IMR-90 (cell line): ENCODE measurements around the gene GALNT13. TPM values are rescaled to one million over a fixed set of nuclear protein-coding genes. Genes with fewer than 3 reads are reported as not detected.
A peak's percentile ranks its signal among the peaks of the same experiment; 100 is the strongest.

Source experiments
- ATAC-seq: fragments of 200-7000 bp; cut with Tn5 transposase; 2 replicates; pipeline ENCODE4 v1.9.1; 2020; ENCODE audit warnings: low read depth, mild to moderate bottlenecking, moderate library complexity
- BruUV-seq: library from RNA; stranded (reverse); fragments of 400-500 nt; replicated peaks from 2 replicates; lab custom pipeline; 2021; lab: Mats Ljungman, UMichigan
- CTCF ChIA-PET: fragments of 300-600 bp; formaldehyde crosslinking; extraction: SDS; loops from one replicate; lab custom pipeline; 2021; ENCODE audit warnings: antibody characterized with exemption; lab: Yijun Ruan, JAX
- POLR2A ChIA-PET: fragments of 300-600 bp; sonication (Branson Sonifier 250); formaldehyde crosslinking; loops from one replicate; lab custom pipeline; 2022; ENCODE audit warnings: antibody characterized with exemption; ENCODE audit not compliant: unreplicated experiment; lab: Charles Lee
- DNase-seq: peaks from one replicate; pipeline ENCODE4 v3.0.0; 2013
- H2AFZ ChIP-seq: replicated peaks from 2 replicates; pipeline ENCODE3; 2013; ENCODE audit warnings: low read length, mild to moderate bottlenecking; ENCODE audit not compliant: poor library complexity
- H2AK5ac ChIP-seq: 2 replicates; pipeline ENCODE4 v1.6.1; 2013; ENCODE audit warnings: low read depth, low read length, inconsistent platforms
- H2AK9ac ChIP-seq: replicated peaks from 2 replicates; pipeline ENCODE3; 2013; ENCODE audit warnings: mild to moderate bottlenecking, low read depth, low read length, moderate library complexity; ENCODE audit not compliant: poor library complexity
- H2BK120ac ChIP-seq: 2 replicates; pipeline ENCODE4 v1.6.1; 2013; ENCODE audit warnings: low read depth, low read length, inconsistent platforms
- H2BK15ac ChIP-seq: 3 replicates; pipeline ENCODE4 v1.6.1; 2013; ENCODE audit warnings: low read depth, low read length, inconsistent platforms
- H2BK20ac ChIP-seq: 2 replicates; pipeline ENCODE4 v1.6.1; 2013; ENCODE audit warnings: low read depth, mild to moderate bottlenecking, inconsistent platforms, low read length, moderate library complexity
- H2BK5ac ChIP-seq: 2 replicates; pipeline ENCODE4 v1.6.1; 2013; ENCODE audit warnings: mild to moderate bottlenecking, low read depth, low read length, inconsistent platforms; ENCODE audit not compliant: poor library complexity, severe bottlenecking
- H3K14ac ChIP-seq: replicated peaks from 2 replicates; pipeline ENCODE4 v1.6.1; 2013; ENCODE audit warnings: low read depth, low read length, inconsistent platforms
- H3K18ac ChIP-seq: 2 replicates; pipeline ENCODE4 v1.6.1; 2013; ENCODE audit warnings: low read depth, low read length, control low read depth
- H3K23ac ChIP-seq: 2 replicates; pipeline ENCODE4 v1.6.1; 2013; ENCODE audit warnings: low read depth, low read length, inconsistent platforms
- H3K27ac ChIP-seq: 2 replicates; pipeline ENCODE4 v1.5.1; 2013; ENCODE audit warnings: mild to moderate bottlenecking, control low read depth, low read length; ENCODE audit not compliant: insufficient read depth
- H3K27me3 ChIP-seq: 2 replicates; pipeline ENCODE4 v1.6.1; 2013; ENCODE audit warnings: low read length; ENCODE audit not compliant: control insufficient read depth, insufficient read depth
- H3K36me3 ChIP-seq: 2 replicates; pipeline ENCODE4 v1.6.1; 2013; ENCODE audit warnings: low read length, mixed read lengths; ENCODE audit not compliant: control insufficient read depth, insufficient read depth
- H3K4ac ChIP-seq: 2 replicates; pipeline ENCODE4 v1.6.1; 2013; ENCODE audit warnings: low read depth, low read length, inconsistent platforms
- H3K4me1 ChIP-seq: 2 replicates; pipeline ENCODE4 v1.6.1; 2013; ENCODE audit warnings: low read length, mixed read lengths; ENCODE audit not compliant: control insufficient read depth, insufficient read depth
- H3K4me2 ChIP-seq: 2 replicates; pipeline ENCODE4 v1.6.1; 2013; ENCODE audit warnings: low read depth, mild to moderate bottlenecking, control low read depth, low read length, moderate library complexity
- H3K4me3 ChIP-seq: 2 replicates; pipeline ENCODE4 v1.5.1; 2013; ENCODE audit warnings: low read depth, mild to moderate bottlenecking, control low read depth, low read length, moderate library complexity; ENCODE audit not compliant: insufficient read depth
- H3K56ac ChIP-seq: 2 replicates; pipeline ENCODE4 v1.6.1; 2013; ENCODE audit warnings: low read length, inconsistent platforms; ENCODE audit not compliant: insufficient read depth; ENCODE audit errors: extremely low read depth
- H3K79me1 ChIP-seq, 2 experiments: 2 replicates each; pipeline ENCODE4 v1.6.1; 2013; ENCODE audit warnings: low read length in 2 of 2, inconsistent platforms in 1 of 2, low read depth in 1 of 2
- H3K9ac ChIP-seq: 2 replicates; pipeline ENCODE4 v1.6.1; 2013; ENCODE audit warnings: low read depth, low read length, control low read depth
- H3K9me1 ChIP-seq: 2 replicates; pipeline ENCODE4 v1.6.1; 2013; ENCODE audit warnings: low read length, inconsistent platforms; ENCODE audit not compliant: insufficient read depth
- H3K9me3 ChIP-seq: 2 replicates; pipeline ENCODE4 v1.6.1; 2013; ENCODE audit warnings: low read length; ENCODE audit not compliant: control insufficient read depth, insufficient read depth
- H4K20me1 ChIP-seq: 2 replicates; pipeline ENCODE4 v1.6.1; 2013; ENCODE audit warnings: low read length, inconsistent platforms; ENCODE audit not compliant: insufficient read depth
- H4K5ac ChIP-seq: 2 replicates; pipeline ENCODE4 v1.6.1; 2013; ENCODE audit warnings: mild to moderate bottlenecking, low read depth, low read length, control low read depth
- H4K8ac ChIP-seq, 2 experiments: 2 replicates each; pipeline ENCODE4 v1.6.1; 2013; ENCODE audit warnings: low read depth in 2 of 2, low read length in 2 of 2, control low read depth in 1 of 2, inconsistent platforms in 1 of 2
- H4K91ac ChIP-seq: 2 replicates; pipeline ENCODE4 v1.6.1; 2013; ENCODE audit warnings: low read depth, low read length, inconsistent platforms; ENCODE audit not compliant: insufficient read depth
- CEBPB ChIP-seq: IDR thresholded peaks from 2 replicates; pipeline ENCODE4 v1.6.1; 2012; ENCODE audit warnings: low read depth, low read length, improper control_type of control experiment
- NFE2L2 ChIP-seq: fragments of 150-350 bp; IDR thresholded peaks from 2 replicates; pipeline ENCODE4 v1.6.1; 2016; ENCODE audit warnings: low read depth, mild to moderate bottlenecking, low read length
- dilution Hi-C: fragments of 300-500 bp; cut with HindIII; formaldehyde crosslinking; loops from one replicate; pipeline ENCODE4 v1.14.3; 2018; ENCODE audit warnings: low sequenced_read_pairs; ENCODE audit not compliant: unreplicated experiment
- in situ Hi-C: fragments of 300-500 bp; cut with MboI; formaldehyde crosslinking; loops from 3 replicates; pipeline ENCODE4 v1.14.3; 2019; ENCODE audit warnings: low sequenced_read_pairs, inconsistent platforms, mixed read lengths
- intact Hi-C: fragments of 100-400 bp; cut with micrococcal nuclease; formaldehyde crosslinking; loops from 2 replicates; pipeline ENCODE4 v1.10.0; 2022
- polyA plus RNA-seq, 3 experiments: library from polyadenylated mRNA; depleted of rRNA; stranded (reverse); fragments of >200 nt; gene quantifications; 2 replicates each; pipeline ENCODE4 v1.2.3, GENCODE V29; 2012; ENCODE audit warnings: low replicate concordance in 1 of 3
- total RNA-seq: library from RNA; depleted of rRNA; stranded (reverse); fragments of >200 nt; gene quantifications from 2 replicates; pipeline ENCODE4 v1.2.3, GENCODE V29; 2012

Gene GALNT13
- total and polyA plus RNA-seq, 2 of the 4 experiments (the other 2 are of a cell fraction): 0.03 TPM; not detected in 1

GRCh38 chr2:153866595-153866994 lies 5.1 kb upstream of the GALNT13 start:
- Histone ChIP-seq H3K4me1 (no peaks in the 10 kb centered on the region), H3K4me3 (no peak overlapping the region), H2BK120ac (no peak overlapping the region), H3K18ac (no peak overlapping the region), H4K20me1 (no peaks in the 10 kb centered on the region), H3K27ac (no peak overlapping the region), H4K5ac (no peak overlapping the region), H3K4me2 (no peak overlapping the region), H2BK5ac (no peak overlapping the region), H4K91ac (no peak overlapping the region), H3K9ac (no peak overlapping the region), H3K9me1 (no peaks in the 10 kb centered on the region), H3K56ac (no peak overlapping the region), H2AK9ac (no peak overlapping the region), H3K14ac (no peak overlapping the region), H3K4ac (no peak overlapping the region), H3K79me1 (no peaks in the 10 kb centered on the region), H2BK15ac (no peak overlapping the region), H3K27me3 (no peaks in the 10 kb centered on the region), H3K9me3 (peaks cover 5% of the 10 kb centered on the region; the same call in 1 of the 2 replicates), H3K36me3 (no peaks in the 10 kb centered on the region), H2AK5ac (no peak overlapping the region), H3K23ac (no peak overlapping the region), H2AFZ (no peak overlapping the region), H4K8ac (no peak overlapping the region), H2BK20ac (no peak overlapping the region)
- in situ Hi-C loops (no loop called here), intact Hi-C loops (no loop called here), dilution Hi-C loops (no loop called here)
- DNase-seq (no peak), ATAC-seq (no peak)
- no TSS peak for BruUV-seq
- TF ChIP-seq CEBPB: 0 out of 2 replicates have a peak, but pooled peaks have one; percentile 26
- TF ChIP-seq NFE2L2: no peak
- ChIA-PET POLR2A (interaction anchor here (0.6 kb wide), 1 partner anchor 1494 kb away, joined by 4 read pairs; no protein-coding TSS in a partner anchor), CTCF (no interaction called here)
